A673 (cell line): ENCODE data around the gene MAEL. TPM values are rescaled to one million over a fixed set of nuclear protein-coding genes. Genes with fewer than 3 reads are reported as not detected.
A peak's percentile ranks its signal among the peaks of the same experiment; 100 is the strongest.

Experiments
- BruUV-seq: library from RNA; stranded (reverse); fragments of 400-500 nt; replicated peaks from 2 replicates; lab custom pipeline; 2021; lab: Mats Ljungman, UMichigan
- CTCF ChIA-PET: fragments of 300-600 bp; sonication (Branson Sonifier 250); formaldehyde crosslinking; loops from one replicate; lab custom pipeline; 2022; ENCODE audit warnings: antibody characterized with exemption; lab: Charles Lee
- POLR2A ChIA-PET: fragments of 300-600 bp; sonication (Branson Sonifier 250); formaldehyde crosslinking; loops from one replicate; lab custom pipeline; 2022; ENCODE audit warnings: antibody characterized with exemption; ENCODE audit not compliant: low non-redundant PET; lab: Charles Lee
- DNase-seq: peaks from one replicate; pipeline ENCODE4 v3.0.0-alpha.2; 2015; ENCODE audit warnings: low spot score
- H3K27ac ChIP-seq: fragments of 200-600 bp; sonication (generic); 2 replicates; pipeline ENCODE4 v1.5.1; 2016; ENCODE audit warnings: mixed run types, low read depth, mild to moderate bottlenecking, mixed read lengths, antibody characterized with exemption, low read length; ENCODE audit not compliant: poor library complexity, severe bottlenecking
- H3K27me3 ChIP-seq: fragments of 200-600 bp; sonication (generic); replicated peaks from 2 replicates; pipeline ENCODE4 v1.6.1; 2017; ENCODE audit warnings: mixed run types, low read depth, mild to moderate bottlenecking, mixed read lengths, antibody characterized with exemption, low read length; ENCODE audit not compliant: insufficient read depth, poor library complexity
- H3K36me3 ChIP-seq: fragments of 200-600 bp; sonication (generic); 2 replicates; pipeline ENCODE4 v1.6.1; 2016; ENCODE audit warnings: mixed run types, mild to moderate bottlenecking, mixed read lengths, antibody characterized with exemption, low read length; ENCODE audit not compliant: insufficient read depth, poor library complexity, severe bottlenecking
- H3K4me1 ChIP-seq: fragments of 200-600 bp; sonication (generic); 2 replicates; pipeline ENCODE4 v1.6.1; 2017; ENCODE audit warnings: mixed run types, mild to moderate bottlenecking, mixed read lengths, antibody characterized with exemption, low read length; ENCODE audit not compliant: insufficient read depth, poor library complexity, severe bottlenecking
- H3K4me3 ChIP-seq: fragments of 200-600 bp; sonication (generic); 2 replicates; pipeline ENCODE4 v1.5.1; 2016; ENCODE audit warnings: low read depth, mixed run types, mild to moderate bottlenecking, mixed read lengths, low read length; ENCODE audit not compliant: poor library complexity, severe bottlenecking
- H3K9me3 ChIP-seq: fragments of 200-600 bp; sonication (generic); 2 replicates; pipeline ENCODE4 v1.6.1; 2016; ENCODE audit warnings: mixed run types, low read depth, mild to moderate bottlenecking, mixed read lengths, antibody characterized with exemption, low read length; ENCODE audit not compliant: poor library complexity, severe bottlenecking
- EZH2 ChIP-seq: fragments of 200-600 bp; sonication (generic); IDR thresholded peaks from 2 replicates; pipeline ENCODE4 v1.6.1; 2017; ENCODE audit warnings: borderline replicate concordance, low read depth, mild to moderate bottlenecking, mixed read lengths, antibody characterized with exemption, low read length; ENCODE audit not compliant: poor library complexity, severe bottlenecking
- intact Hi-C: fragments of 100-400 bp; cut with micrococcal nuclease; formaldehyde crosslinking; loops from one replicate; pipeline ENCODE4 v1.10.0; 2022; ENCODE audit not compliant: unreplicated experiment
- total RNA-seq: library from RNA; stranded (reverse); gene quantifications from 2 replicates; pipeline ENCODE4 v1.2.3, GENCODE V29; 2021
- TF ChIP-seq, protein P1 (sequence below): fragments of 300-800, 200-600 bp; sonication (generic); conservative IDR thresholded peaks from 2 replicates; pipeline ENCODE4 v1.5.1; 2017; ENCODE audit warnings: low read depth, mild to moderate bottlenecking, antibody characterized with exemption, low read length, moderate library complexity, mixed read lengths

Gene MAEL
- total RNA-seq, 1 experiment from 2014 or later, result not detected

DNA sequence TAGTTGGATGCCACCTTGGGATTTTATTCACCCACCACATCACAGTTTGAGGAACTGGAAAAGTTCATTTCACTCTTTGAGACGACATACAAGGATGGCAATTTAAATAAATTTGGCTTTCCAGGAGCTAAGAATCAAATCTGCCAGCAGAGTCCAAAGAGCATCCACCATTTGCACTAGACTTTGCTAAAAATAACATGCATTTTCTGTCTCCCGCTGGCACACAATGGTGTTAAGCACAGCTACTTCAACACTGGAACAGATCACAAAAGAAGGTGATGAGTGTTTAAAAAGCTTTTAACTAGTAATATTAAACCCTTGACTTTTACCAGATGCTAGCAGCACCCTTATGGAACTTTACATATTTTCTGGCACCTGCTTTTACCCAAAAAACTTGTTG, 44.6 kb downstream of the MAEL start:
- no peak overlapping the region for H3K27ac ChIP-seq
- ChIA-PET CTCF (no interaction called here), POLR2A (no interaction called here)
- H3K9me3 ChIP-seq, result no peaks in the 10 kb centered on the region
- no peak for DNase-seq
- TF ChIP-seq EZH2, result no peak
- TF ChIP-seq, protein P1, sequence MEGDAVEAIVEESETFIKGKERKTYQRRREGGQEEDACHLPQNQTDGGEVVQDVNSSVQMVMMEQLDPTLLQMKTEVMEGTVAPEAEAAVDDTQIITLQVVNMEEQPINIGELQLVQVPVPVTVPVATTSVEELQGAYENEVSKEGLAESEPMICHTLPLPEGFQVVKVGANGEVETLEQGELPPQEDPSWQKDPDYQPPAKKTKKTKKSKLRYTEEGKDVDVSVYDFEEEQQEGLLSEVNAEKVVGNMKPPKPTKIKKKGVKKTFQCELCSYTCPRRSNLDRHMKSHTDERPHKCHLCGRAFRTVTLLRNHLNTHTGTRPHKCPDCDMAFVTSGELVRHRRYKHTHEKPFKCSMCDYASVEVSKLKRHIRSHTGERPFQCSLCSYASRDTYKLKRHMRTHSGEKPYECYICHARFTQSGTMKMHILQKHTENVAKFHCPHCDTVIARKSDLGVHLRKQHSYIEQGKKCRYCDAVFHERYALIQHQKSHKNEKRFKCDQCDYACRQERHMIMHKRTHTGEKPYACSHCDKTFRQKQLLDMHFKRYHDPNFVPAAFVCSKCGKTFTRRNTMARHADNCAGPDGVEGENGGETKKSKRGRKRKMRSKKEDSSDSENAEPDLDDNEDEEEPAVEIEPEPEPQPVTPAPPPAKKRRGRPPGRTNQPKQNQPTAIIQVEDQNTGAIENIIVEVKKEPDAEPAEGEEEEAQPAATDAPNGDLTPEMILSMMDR, result no peak
- no peak overlapping the region for H3K4me3 ChIP-seq
- intact Hi-C loops, result no loop called here
- H3K4me1 ChIP-seq, result no peaks in the 10 kb centered on the region
- peaks cover 88% of the 10 kb centered on the region for H3K27me3 ChIP-seq
- H3K36me3 ChIP-seq, result no peaks in the 10 kb centered on the region
- no TSS peak for BruUV-seq

DNA sequence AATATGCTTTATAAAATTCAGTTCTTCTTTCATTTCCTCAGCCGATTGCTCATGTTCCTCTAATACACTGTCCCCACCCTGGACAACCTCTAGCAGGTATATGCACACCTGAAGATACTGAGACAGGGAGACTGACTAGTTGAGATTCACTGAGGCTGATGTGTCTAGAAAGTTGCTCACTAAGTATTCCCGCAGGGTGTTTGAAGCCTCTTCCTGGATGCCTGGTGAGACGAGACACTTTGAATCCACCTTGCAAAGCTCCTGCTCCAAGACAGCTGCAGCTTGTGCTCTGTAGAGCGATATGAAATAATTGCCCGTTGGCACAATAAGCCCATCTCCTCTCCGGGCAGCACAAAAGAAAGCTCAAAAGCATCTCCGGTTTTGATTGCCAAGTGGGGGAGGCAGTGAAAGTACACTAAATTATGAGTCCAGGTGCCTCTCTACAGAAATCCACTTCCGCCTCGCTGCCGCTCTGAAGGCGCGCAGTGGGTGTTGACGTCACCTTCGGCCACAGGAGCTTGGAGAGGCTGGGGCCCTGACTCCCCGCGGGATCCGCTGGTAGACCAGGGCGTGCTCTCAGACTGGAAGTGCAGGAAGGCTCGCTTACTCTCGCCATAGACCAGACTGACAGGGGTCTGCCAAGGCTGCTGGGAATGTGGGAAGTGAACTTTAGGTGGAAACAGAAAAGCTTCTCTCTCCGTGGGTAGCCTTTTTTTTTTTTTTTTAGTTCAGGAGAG, 54.8 kb downstream of the MAEL start:
- ChIA-PET CTCF (interaction anchor here (0.7 to 0.8 kb wide), 2 partner anchors 15 to 176 kb away, joined by 6 to 7 read pairs; no protein-coding TSS in a partner anchor), POLR2A (interaction anchor here (0.7 kb wide), 1 partner anchor 535 kb away, joined by 4 read pairs; no protein-coding TSS in a partner anchor)
- peak; percentile 40 for DNase-seq
- intact Hi-C loops, result no loop called here
- Histone ChIP-seq H3K4me1 (peaks cover 6% of the 10 kb centered on the region), H3K27me3 (peaks cover 91% of the 10 kb centered on the region), H3K4me3 (peak overlapping the region; percentile 23), H3K9me3 (no peaks in the 10 kb centered on the region), H3K27ac (no peak overlapping the region), H3K36me3 (no peaks in the 10 kb centered on the region)
- TF ChIP-seq, protein P1, result no peak
- TF ChIP-seq EZH2, result no peak
- no TSS peak for BruUV-seq

DNA sequence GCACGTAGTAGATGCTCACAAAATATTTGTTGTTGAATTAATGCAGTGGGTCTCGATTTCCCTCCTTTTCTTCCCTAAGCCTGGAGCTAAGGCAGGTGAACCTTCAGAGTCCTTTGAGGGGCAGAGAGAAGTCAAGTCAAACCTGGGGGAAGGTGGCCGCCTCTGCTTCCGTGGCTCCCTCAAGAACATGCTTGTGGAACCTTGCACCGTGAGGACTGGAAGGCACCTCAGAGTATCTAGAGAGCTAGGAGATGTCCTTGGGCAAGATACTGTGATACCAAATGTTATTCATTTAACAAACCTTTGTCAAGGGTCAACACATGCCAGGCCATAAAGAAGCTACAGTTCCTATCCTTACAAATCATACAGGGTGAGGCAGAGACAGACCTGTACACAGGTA, 62.8 kb downstream of the MAEL start:
- Histone ChIP-seq H3K27me3 (peaks cover 35% of the 10 kb centered on the region), H3K4me3 (no peak overlapping the region), H3K36me3 (no peaks in the 10 kb centered on the region), H3K4me1 (no peaks in the 10 kb centered on the region), H3K27ac (no peak overlapping the region), H3K9me3 (no peaks in the 10 kb centered on the region)
- BruUV-seq, result no TSS peak
- DNase-seq, result no peak
- intact Hi-C loops, result no loop called here
- TF ChIP-seq EZH2, result no peak
- TF ChIP-seq, protein P1, result no peak
- ChIA-PET POLR2A (no interaction called here), CTCF (interaction anchor here (0.8 kb wide), 1 partner anchor 67 kb away, joined by 3 read pairs; no protein-coding TSS in a partner anchor)
